ENCODE results near the gene AKAP13. TPM values are rescaled to one million over a fixed set of nuclear protein-coding genes. Genes with fewer than 3 reads are reported as not detected.
A peak's percentile ranks its signal among the peaks of the same experiment; 100 is the strongest.

Gene AKAP13
- polyA plus RNA-seq, 1 of the 3 experiments (the other 2 are of a cell fraction) = 8.4 TPM

- 87% methylated on average over 6 of the region's 6 CpGs for WGBS (ENCODE audit: low lambda C conversion rate)
- POLR2A ChIA-PET = no interaction called here
- Histone ChIP-seq H3K27ac (ENCODE audit: low read depth in 2 of 2, low read length in 1 of 2) (peak overlapping the region in 1 of 2 experiments; percentile 93; a peak in 2 of 4 replicates), H2AFZ (ENCODE audit: low read depth) (no peak overlapping the region), H3K79me2 (ENCODE audit: insufficient read depth) (peaks cover 94% of the 10 kb centered on the region), H3K4me1 (ENCODE audit: control insufficient read depth in 1 of 2, insufficient read depth in 2 of 2, low read depth in 1 of 2, low read length in 1 of 2) (peaks cover 7 to 45% of the 10 kb centered on the region in 2 experiments), H3K9me2 (no peaks in the 10 kb centered on the region), H3K4me2 (0 out of 2 replicates have a peak overlapping the region, but pooled peaks have one; percentile 48), H3K36me3 (replicated peaks in 1 of 2; ENCODE audit: control insufficient read depth in 1 of 2, insufficient read depth in 2 of 2, low read length in 1 of 2) (no peaks in the 10 kb centered on the region), H3K27me3 (ENCODE audit: insufficient read depth) (no peaks in the 10 kb centered on the region), H3K9ac (no peak overlapping the region), H3K4me3 (ENCODE audit: low read depth in 2 of 2, low read length in 1 of 2) (no peak overlapping the region), H3F3A (replicated peaks; ENCODE audit: insufficient read depth) (peaks cover 31% of the 10 kb centered on the region), H4K20me1 (ENCODE audit: insufficient read depth) (no peaks in the 10 kb centered on the region; the same call in 1 of the 2 replicates), H3K9me3 (no peaks in the 10 kb centered on the region)
- CTCF ChIA-PET = no interaction called here
- no peak for DNase-seq
- no peak for TF ChIP-seq RXRA (IDR thresholded peaks at IDR 0.05; ENCODE audit: borderline replicate concordance, low read depth)
- no peak for TF ChIP-seq EZH2phosphoT487 (IDR thresholded peaks at IDR 0.05; ENCODE audit: borderline replicate concordance, low read depth)
- no peak for TF ChIP-seq NFIC (IDR thresholded peaks at IDR 0.05; ENCODE audit: borderline replicate concordance)
Measured at GRCh38 chr15:85408270-85408746, 27.9 kb downstream of the AKAP13 start.

- Histone ChIP-seq H3K79me2 (ENCODE audit: insufficient read depth) (peaks cover 90% of the 10 kb centered on the region), H3K9me2 (no peaks in the 10 kb centered on the region), H3K27me3 (ENCODE audit: insufficient read depth) (no peaks in the 10 kb centered on the region), H2AFZ (ENCODE audit: low read depth) (no peak overlapping the region), H3F3A (replicated peaks; ENCODE audit: insufficient read depth) (peaks cover 29% of the 10 kb centered on the region), H3K9me3 (no peaks in the 10 kb centered on the region), H3K9ac (peak overlapping the region; percentile 18; the same call in 1 of the 2 replicates), H3K36me3 (replicated peaks in 1 of 2; ENCODE audit: control insufficient read depth in 1 of 2, insufficient read depth in 2 of 2, low read length in 1 of 2) (no peaks in the 10 kb centered on the region), H3K4me2 (peak overlapping the region; percentile 56; the same call in 1 of the 2 replicates), H3K27ac (ENCODE audit: low read depth in 2 of 2, low read length in 1 of 2) (peak overlapping the region; percentile 68 to 91), H3K4me1 (ENCODE audit: control insufficient read depth in 1 of 2, insufficient read depth in 2 of 2, low read depth in 1 of 2, low read length in 1 of 2) (peaks cover 7 to 39% of the 10 kb centered on the region in 2 experiments), H3K4me3 (ENCODE audit: low read depth in 2 of 2, low read length in 1 of 2) (no peak overlapping the region; a peak in 1 of 4 replicates), H4K20me1 (ENCODE audit: insufficient read depth) (no peaks in the 10 kb centered on the region; the same call in 1 of the 2 replicates)
- DNase-seq = no peak
- ChIA-PET POLR2A (no interaction called here), CTCF (interaction anchor here (0.9 to 2.4 kb wide), 8 partner anchors 10 to 115 kb away, joined by 3 to 6 read pairs (median 3); no protein-coding TSS in a partner anchor)
- peak; percentile 55; the same call in 1 of the 2 replicates for TF ChIP-seq FOSL2 (IDR thresholded peaks at IDR 0.05; ENCODE audit: borderline replicate concordance, low read depth)
- TF ChIP-seq JUND (IDR thresholded peaks at IDR 0.05) = peak; percentile 44; the same call in 1 of the 2 replicates
- TF ChIP-seq PBX3 (IDR thresholded peaks at IDR 0.05) = peak; percentile 59
- TF ChIP-seq REST (IDR thresholded peaks at IDR 0.05; ENCODE audit: low read depth, low read length) = no peak
- peak; percentile 49 for TF ChIP-seq TCF12 (IDR thresholded peaks at IDR 0.05)
- TF ChIP-seq POLR2AphosphoS5 (IDR thresholded peaks at IDR 0.05; ENCODE audit: low read depth, low read length) = 0 out of 2 replicates have a peak, but pooled peaks have one; percentile 26
- WGBS (ENCODE audit: low lambda C conversion rate) = 5% methylated on average over 3 of the region's 3 CpGs
Measured at GRCh38 chr15:85412066-85412465, 31.7 kb downstream of the AKAP13 start.

Measured in SK-N-SH (cell line).